GM12875 (cell line): ENCODE data around the gene MED8.

Experiments
- H3K4me3 ChIP-seq: one replicate; pipeline ENCODE4 v1.5.1; 2011; ENCODE audit warnings: low read depth, low read length, control low read depth
- CTCF ChIP-seq: IDR thresholded peaks from 2 replicates; pipeline ENCODE4 v1.5.1; 2011; ENCODE audit warnings: low read depth, mild to moderate bottlenecking, control low read depth, inconsistent platforms, low read length, moderate library complexity, borderline replicate concordance; ENCODE audit not compliant: insufficient read depth

Gene MED8

GRCh38 chr1:43346636-43347035 is 43.0 kb downstream of the MED8 start:
- no peak overlapping the region for H3K4me3 ChIP-seq
- no peak for TF ChIP-seq CTCF

- no peak for TF ChIP-seq CTCF
- no peak overlapping the region for H3K4me3 ChIP-seq
Observed at GRCh38 chr1:43345120-43345519, 44.5 kb downstream of the MED8 start.

GRCh38 chr1:43344267-43344850 is 45.2 kb downstream of the MED8 start:
- no peak for TF ChIP-seq CTCF
- H3K4me3 ChIP-seq, result no peak overlapping the region

GRCh38 chr1:43340559-43340958 is 49.0 kb downstream of the MED8 start:
- no peak for TF ChIP-seq CTCF
- no peak overlapping the region for H3K4me3 ChIP-seq

GRCh38 chr1:43339584-43340232 is 49.9 kb downstream of the MED8 start:
- no peak for TF ChIP-seq CTCF
- H3K4me3 ChIP-seq, result no peak overlapping the region

GRCh38 chr1:43338001-43338400 is 51.6 kb downstream of the MED8 start:
- H3K4me3 ChIP-seq, result no peak overlapping the region
- TF ChIP-seq CTCF, result no peak

GRCh38 chr1:43337588-43337987 is 52.0 kb downstream of the MED8 start, which contains the start of gene MPL:
MPL (plus strand) TSS chr1:43337818; CDS start chr1:43337849, 31 bp downstream.
- H3K4me3 ChIP-seq, result no peak within 1 kb of the TSS
- no peak for TF ChIP-seq CTCF
